Measurements from ENCODE around the gene APOLD1.
A peak's percentile ranks its signal among the peaks of the same experiment; 100 is the strongest.
"Not testable (repeated sequence)": the region's sequence is repeated elsewhere in the genome, so short reads cannot be mapped to it uniquely, and the experiment has no call there.

APOLD1 gene

GRCh38 chr12:12786706-12787601 lies 1.5 kb downstream of the APOLD1 start:
- DNase-seq (ENCODE audit: low read depth): peak; percentile 58

GRCh38 chr12:12788131-12788530 lies 2.7 kb downstream of the APOLD1 start:
- DNase-seq (ENCODE audit: low read depth): no peak

GRCh38 chr12:12788675-12789368 lies 3.4 kb downstream of the APOLD1 start:
- DNase-seq (ENCODE audit: low read depth): peak; percentile 52

DNA sequence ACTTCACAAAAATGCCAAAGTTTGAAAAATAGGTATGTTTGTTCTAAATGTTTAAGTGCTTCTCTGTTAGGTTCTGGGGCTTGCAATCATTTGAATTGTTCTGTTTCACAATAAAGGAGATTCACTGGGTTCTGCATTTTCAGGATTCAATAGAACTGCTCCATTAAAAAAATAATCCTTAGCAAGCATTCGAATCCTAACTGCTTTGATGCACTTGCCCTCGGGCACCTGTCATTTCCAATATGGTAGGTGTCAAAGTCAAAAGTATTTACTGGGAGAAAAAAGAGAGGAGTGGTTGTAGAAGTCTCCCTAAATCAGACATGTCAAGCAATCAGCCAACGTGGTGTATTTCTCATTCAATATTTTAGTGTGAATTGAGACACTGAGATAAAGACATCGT lies 5.5 kb downstream of the APOLD1 start:
- no peak for DNase-seq (ENCODE audit: low read depth)

DNA sequence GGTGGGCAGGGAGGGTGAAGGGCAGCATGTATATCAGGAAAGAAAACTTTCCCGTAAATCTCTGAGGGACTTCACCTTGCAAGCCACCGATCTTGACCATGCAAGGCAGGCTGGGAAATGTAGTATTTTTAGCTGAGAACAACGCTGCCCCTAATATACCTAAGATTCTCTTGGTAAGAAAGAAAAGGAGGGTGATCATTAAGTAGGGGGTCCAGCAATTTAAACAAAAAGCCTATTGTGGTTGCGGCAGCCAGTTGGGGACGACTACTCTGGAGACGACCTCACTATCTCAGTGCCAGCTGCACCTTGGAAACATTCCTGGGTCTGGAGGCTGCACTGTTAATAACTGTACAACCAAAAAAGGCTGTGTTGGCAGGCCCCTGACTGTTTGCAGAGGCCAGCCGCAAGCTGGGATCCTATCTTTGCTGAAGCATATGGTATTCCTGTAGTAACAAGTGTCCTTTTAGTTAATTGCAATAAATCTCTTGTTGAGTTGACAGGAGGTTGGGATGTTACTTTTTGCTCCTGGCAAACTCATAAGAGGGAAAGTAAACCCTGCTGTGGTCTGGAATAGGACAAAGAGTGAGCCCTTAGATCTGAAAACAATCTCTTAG lies 6.4 kb downstream of the APOLD1 start:
- no peak for DNase-seq (ENCODE audit: low read depth)

- no peak for DNase-seq (ENCODE audit: low read depth)
These were observed 7.0 kb downstream of the APOLD1 start for GRCh38 chr12:12792421-12792820.

DNA sequence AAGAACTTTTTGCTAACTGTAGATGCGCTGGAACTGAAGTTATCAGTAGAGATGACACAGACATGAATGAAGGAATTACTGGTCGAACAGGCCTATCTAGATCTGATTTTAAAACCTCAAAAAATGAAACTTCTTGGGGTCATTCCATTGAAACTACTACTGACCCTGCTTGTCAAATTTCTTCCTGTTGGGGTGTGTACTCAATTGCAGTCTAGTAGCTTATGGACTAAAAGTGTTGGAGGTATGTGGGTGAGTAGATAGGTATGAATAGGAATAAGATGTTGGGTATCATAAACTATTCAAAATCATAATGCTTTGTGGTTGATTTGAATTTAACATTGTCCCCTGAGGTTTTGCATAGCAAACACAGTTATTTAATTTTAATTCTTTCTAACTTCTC lies 9.2 kb downstream of the APOLD1 start:
- no peak for DNase-seq (ENCODE audit: low read depth)

GRCh38 chr12:12796171-12796570 lies 10.7 kb downstream of the APOLD1 start:
- no peak for DNase-seq (ENCODE audit: low read depth)

- no peak for DNase-seq (ENCODE audit: low read depth)
These were observed 11.7 kb downstream of the APOLD1 start for GRCh38 chr12:12796928-12797793.

DNA sequence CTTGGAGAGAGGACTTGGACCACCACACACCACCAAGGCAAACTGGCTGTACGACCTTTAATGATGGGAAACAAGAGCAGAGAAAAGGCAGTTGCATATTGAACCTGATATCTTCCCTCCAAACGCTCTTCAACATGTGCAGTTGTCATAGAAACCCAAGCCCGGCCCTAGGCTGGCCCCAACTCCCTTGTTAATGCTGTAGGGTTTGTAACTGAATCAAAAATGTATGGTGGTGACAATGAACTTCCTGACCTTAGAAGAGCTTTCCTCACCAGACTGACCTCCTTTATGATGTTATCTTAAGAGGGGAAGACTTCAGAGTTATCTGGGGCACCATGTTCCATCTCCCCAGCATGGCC lies 12.3 kb downstream of the APOLD1 start:
- no peak for DNase-seq (ENCODE audit: low read depth)

DNA sequence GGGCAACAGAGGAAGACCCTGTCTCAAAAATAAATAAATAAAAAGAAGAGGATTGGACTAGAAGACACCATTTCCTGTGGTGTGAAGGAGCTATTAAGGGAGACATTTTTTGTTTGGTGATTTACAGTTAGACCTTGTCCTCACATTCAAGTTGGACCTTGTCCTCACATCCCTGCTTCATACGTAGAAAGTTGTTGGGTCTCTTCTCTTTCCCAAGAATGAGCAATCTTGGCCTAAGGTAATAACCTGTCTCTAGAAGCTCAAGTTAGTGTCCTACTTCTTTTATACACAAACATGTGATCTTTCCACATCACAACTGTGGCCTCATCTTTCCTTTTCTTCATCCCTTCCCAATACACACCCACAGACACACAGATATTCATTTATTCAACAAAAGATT lies 13.0 kb downstream of the APOLD1 start:
- DNase-seq (ENCODE audit: low read depth): no peak

- DNase-seq (ENCODE audit: low read depth): no peak
These were observed 13.9 kb downstream of the APOLD1 start for GRCh38 chr12:12799163-12799920.

DNA sequence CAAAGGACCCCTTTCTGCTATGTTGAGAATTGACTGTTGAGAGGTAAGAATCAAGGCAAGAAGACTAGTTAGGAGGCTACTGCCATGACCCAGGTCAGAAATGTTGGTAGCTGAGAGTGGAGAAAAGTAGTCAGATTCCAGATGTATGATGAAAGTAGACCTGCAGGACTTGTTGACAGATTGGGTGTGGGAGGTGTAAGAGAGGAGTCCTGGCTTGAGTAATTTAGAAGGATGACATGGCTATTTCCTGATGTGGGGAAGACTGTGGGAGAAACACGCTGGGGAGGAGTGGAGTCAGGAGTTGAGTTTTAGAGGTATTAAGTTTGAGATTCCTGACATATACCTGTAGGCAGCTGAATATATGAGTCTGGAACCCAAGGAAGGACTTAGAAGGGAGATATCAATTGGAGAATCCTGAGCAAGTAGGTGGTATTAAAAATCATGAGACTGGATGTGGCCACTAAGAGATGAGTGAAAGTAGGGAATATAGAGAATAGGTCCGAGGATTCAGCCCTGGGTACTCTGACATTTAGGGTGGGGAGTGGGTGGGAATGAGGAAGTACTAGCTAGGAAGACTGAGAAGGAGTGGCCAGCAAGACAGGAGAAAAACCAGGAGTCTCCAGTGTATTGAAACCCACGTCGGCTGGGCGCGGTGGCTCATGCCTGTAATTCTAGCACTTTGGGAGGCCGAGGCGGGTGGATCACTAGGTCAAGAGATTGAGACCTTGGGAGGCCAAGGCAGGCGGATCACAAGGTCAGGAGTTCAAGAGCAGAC lies 15.1 kb downstream of the APOLD1 start:
- no peak for DNase-seq (ENCODE audit: low read depth)

GRCh38 chr12:12801656-12802055 lies 16.2 kb downstream of the APOLD1 start:
- not testable (repeated sequence) for DNase-seq (ENCODE audit: low read depth)

- DNase-seq (ENCODE audit: low read depth): peak; percentile 37
These were observed 17.7 kb downstream of the APOLD1 start for GRCh38 chr12:12803186-12803585.

DNA sequence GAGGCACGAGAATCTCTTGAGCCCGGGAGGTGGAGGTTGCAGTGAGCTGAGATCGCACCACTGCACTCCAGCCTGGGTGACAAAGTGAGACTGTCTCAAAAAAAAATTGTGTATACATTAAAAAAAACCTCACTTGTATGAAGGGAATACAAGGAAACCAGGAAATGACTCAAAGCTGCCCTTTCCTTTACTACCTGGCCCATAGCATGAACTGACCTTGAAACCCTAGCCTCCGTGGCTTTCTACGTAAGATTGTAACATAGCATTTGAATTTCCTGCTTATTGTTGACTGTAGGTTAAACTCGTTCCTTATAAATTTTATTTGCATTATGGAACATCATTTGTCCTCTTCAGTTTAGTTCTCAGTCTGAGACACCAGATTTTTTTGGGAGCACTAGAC lies 18.6 kb downstream of the APOLD1 start:
- DNase-seq (ENCODE audit: low read depth): no peak

DNA sequence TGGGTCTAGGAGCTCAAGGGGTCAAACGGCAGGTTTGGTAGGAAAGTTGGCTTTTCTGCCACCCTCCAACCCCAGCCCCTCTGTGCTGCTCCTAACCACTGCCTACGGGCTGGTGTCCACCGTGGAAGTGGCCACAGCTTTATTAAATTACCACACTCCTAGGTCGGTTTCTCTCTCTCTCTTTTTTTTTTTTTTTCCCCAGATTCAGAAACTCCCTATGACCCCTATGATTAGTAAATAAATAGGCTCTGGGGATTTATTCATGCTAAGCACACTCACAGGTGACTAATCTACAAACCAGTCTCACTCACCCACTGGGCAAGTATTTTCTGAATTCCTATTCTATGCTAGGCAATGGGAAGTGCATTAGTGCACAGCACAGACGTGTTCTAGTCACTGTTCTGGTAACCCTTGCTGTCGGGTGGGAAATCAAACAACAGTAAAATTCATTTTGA lies 19.0 kb downstream of the APOLD1 start:
- DNase-seq (ENCODE audit: low read depth): no peak

DNA sequence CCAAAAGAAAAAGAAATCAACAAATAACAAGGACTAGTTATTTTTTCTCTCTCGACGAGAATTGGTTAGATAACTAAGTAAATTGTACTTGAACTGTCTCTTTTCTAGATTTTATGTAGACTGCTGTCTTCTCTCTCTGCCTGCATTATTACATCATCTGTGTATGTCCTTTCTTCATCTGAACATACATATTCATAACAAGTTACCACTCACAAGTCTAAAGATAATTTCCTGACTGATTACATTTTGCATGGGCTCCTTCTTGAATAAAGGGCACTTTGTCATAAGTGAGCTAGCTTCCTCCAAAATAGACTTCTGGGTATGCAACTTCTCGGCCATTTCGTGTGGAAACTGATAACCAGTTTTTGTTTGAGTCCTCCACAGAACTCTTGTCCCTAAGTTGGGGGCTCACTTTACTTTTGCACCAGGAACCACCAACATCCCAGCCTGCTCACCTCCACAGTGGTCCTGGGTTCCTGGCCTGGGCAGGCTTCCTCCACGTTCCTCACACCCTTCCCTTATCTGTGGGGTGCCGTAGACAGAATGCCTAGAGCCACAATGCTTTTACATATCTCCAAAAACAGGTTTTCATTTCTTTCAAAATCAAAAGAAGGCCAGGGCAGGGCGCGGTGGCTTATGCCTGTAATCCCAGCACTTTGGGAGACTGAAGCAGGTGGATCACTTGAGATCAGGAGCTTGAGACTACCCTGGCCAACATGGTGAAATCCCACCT lies 21.5 kb downstream of the APOLD1 start:
- no peak for DNase-seq (ENCODE audit: low read depth)

DNA sequence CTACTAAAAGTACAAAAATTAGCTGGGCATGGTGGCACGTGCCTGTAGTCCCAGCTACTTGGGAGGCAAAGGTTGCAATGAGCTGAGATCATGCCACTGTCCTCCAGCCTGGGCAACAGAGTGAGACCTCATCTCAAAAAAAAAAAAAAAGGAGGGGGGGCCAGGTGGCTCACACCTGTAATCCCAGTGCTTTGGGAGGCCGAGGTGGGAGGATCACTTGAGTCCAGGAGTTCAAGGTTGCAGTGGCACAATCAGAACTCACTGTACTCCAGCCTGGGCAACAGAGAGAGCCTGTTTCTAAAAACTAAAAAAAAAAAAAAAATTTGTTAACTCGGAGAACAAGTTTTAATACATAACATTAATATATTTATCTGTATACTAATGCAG lies 22.1 kb downstream of the APOLD1 start:
- not testable (repeated sequence) for DNase-seq (ENCODE audit: low read depth)
